ENCODE measurements around the gene HECTD2. TPM values are rescaled to one million over a fixed set of nuclear protein-coding genes. Genes with fewer than 3 reads are reported as not detected.
"Not testable (repeated sequence)": the region's sequence is repeated elsewhere in the genome, so short reads cannot be mapped to it uniquely, and the experiment has no call there.

Gene HECTD2
- total RNA-seq, 1 donor from 2014 or later, result 1.6 TPM

DNA sequence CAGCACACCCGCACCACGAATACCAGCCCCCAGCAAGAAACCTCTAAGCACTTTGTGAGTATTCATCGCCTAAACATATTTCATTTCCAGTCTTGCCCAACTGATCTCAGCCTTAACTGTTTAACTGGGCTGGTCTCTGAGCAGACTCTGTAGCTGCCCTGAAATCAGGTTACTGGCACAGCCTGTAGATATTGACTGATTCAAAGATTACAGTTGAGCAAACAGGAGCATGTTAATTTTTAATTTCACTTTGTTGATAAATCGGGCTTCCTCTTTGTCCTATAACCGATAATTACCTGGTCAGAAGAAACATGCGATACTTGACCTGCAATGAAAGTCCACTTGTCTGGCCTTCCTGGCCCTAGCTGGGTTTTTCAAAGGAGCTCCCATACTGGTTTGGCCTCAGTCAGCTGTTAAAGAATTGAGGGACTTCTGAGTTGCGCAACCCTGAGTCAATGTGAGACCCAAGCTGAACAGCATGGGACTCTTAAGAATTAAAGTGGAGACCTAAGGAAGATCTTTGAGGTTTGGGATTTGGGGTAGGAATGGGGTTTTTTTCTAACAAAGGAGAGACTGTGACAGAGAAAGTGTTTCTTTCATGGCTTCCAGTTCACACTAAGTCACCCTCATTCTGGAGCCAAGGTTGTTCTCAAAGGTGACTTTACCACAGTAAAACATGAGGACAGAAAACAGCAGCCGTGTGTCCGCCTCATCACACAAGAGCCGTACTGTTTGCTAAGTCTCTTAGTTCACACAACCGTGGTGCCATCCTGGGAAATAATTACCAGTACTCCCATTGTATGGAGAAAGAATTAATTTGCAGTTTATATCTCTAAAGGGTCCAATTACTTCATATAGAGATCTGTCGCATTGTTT lies 146.8 kb downstream of the HECTD2 start:
- H3K36me3 ChIP-seq (ENCODE audit: control insufficient read depth, insufficient read depth, low read length), result no peaks in the 10 kb centered on the region
- H3K4me3 ChIP-seq (ENCODE audit: low read depth, low read length), result no peak overlapping the region
- TF ChIP-seq, protein P1, sequence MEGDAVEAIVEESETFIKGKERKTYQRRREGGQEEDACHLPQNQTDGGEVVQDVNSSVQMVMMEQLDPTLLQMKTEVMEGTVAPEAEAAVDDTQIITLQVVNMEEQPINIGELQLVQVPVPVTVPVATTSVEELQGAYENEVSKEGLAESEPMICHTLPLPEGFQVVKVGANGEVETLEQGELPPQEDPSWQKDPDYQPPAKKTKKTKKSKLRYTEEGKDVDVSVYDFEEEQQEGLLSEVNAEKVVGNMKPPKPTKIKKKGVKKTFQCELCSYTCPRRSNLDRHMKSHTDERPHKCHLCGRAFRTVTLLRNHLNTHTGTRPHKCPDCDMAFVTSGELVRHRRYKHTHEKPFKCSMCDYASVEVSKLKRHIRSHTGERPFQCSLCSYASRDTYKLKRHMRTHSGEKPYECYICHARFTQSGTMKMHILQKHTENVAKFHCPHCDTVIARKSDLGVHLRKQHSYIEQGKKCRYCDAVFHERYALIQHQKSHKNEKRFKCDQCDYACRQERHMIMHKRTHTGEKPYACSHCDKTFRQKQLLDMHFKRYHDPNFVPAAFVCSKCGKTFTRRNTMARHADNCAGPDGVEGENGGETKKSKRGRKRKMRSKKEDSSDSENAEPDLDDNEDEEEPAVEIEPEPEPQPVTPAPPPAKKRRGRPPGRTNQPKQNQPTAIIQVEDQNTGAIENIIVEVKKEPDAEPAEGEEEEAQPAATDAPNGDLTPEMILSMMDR (IDR thresholded peaks at IDR 0.05; ENCODE audit: insufficient read depth, low read length, severe bottlenecking), result no peak
- no peaks in the 10 kb centered on the region for H3K27me3 ChIP-seq (ENCODE audit: control insufficient read depth, insufficient read depth, low read length)
- no peak for FAIRE-seq
- DNase-seq (ENCODE audit: low read depth), result peak; percentile 35

- Histone ChIP-seq H3K27me3 (ENCODE audit: control insufficient read depth, insufficient read depth, low read length) (no peaks in the 10 kb centered on the region), H3K36me3 (ENCODE audit: control insufficient read depth, insufficient read depth, low read length) (no peaks in the 10 kb centered on the region), H3K4me3 (ENCODE audit: low read depth, low read length) (no peak overlapping the region)
- DNase-seq (ENCODE audit: low read depth) (no peak), FAIRE-seq (no peak)
- TF ChIP-seq, protein P1 (IDR thresholded peaks at IDR 0.05; ENCODE audit: insufficient read depth, low read length, severe bottlenecking), result no peak
These were observed 147.5 kb downstream of the HECTD2 start for GRCh38 chr10:91557651-91558111.

DNA sequence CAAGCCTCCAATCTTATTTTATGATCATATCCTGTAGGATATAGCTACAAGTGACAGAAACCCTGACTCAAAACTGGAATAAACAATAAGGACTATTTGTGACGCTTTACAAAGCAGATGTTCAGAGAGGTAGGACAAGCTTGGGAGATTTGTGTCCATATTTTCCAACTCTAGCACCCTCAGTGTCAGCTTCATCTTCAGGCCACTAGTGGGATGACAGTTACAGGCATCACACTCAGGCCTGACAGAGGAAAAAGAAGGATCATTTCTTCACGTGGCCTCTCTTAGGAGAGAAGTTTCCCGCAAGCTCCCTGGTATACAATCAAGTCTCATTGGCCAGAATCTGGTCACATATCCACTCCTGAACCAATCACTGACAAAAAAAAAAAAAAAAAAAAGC lies 148.3 kb downstream of the HECTD2 start:
- Histone ChIP-seq H3K36me3 (ENCODE audit: control insufficient read depth, insufficient read depth, low read length) (no peaks in the 10 kb centered on the region), H3K27me3 (ENCODE audit: control insufficient read depth, insufficient read depth, low read length) (no peaks in the 10 kb centered on the region), H3K4me3 (ENCODE audit: low read depth, low read length) (no peak overlapping the region)
- FAIRE-seq (no peak), DNase-seq (ENCODE audit: low read depth) (no peak)
- TF ChIP-seq, protein P1 (IDR thresholded peaks at IDR 0.05; ENCODE audit: insufficient read depth, low read length, severe bottlenecking), result no peak

DNA sequence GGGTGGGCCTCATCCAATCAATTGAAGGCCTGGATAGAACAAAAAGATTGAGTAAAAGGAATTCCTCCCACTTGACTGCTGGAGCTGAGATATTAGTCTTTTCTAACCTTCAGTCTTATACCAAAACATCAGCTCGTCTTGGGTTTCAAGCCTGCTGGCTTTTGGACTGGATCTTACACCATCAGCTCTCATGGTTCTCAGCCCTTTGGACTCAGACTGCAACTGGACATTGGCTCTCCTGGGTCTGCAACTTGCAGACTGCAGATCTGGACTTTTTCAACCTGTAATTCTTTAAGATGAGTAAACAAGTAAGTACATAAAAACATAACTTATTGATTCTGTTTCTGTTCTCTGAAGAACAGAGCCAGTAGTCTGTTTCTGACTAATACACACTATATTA lies 149.0 kb downstream of the HECTD2 start:
- DNase-seq (ENCODE audit: low read depth), result no peak
- no peak for FAIRE-seq
- TF ChIP-seq, protein P1 (IDR thresholded peaks at IDR 0.05; ENCODE audit: insufficient read depth, low read length, severe bottlenecking), result no peak
- Histone ChIP-seq H3K36me3 (ENCODE audit: control insufficient read depth, insufficient read depth, low read length) (no peaks in the 10 kb centered on the region), H3K4me3 (ENCODE audit: low read depth, low read length) (no peak overlapping the region), H3K27me3 (ENCODE audit: control insufficient read depth, insufficient read depth, low read length) (no peaks in the 10 kb centered on the region)

- no peak for DNase-seq (ENCODE audit: low read depth)
- TF ChIP-seq, protein P1 (IDR thresholded peaks at IDR 0.05; ENCODE audit: insufficient read depth, low read length, severe bottlenecking), result no peak
- no peak for FAIRE-seq
- Histone ChIP-seq H3K36me3 (ENCODE audit: control insufficient read depth, insufficient read depth, low read length) (no peaks in the 10 kb centered on the region), H3K27me3 (ENCODE audit: control insufficient read depth, insufficient read depth, low read length) (no peaks in the 10 kb centered on the region), H3K4me3 (ENCODE audit: low read depth, low read length) (no peak overlapping the region)
These were observed 149.6 kb downstream of the HECTD2 start for GRCh38 chr10:91559750-91560149.

- not testable (repeated sequence) for FAIRE-seq; H3K4me3 ChIP-seq (ENCODE audit: low read depth, low read length)
These were observed 150.7 kb downstream of the HECTD2 start for GRCh38 chr10:91560827-91561226.

More at GRCh38 chr10:91560827-91561226, 150.7 kb downstream of the HECTD2 start:
- H3K27me3 ChIP-seq (ENCODE audit: control insufficient read depth, insufficient read depth, low read length); H3K36me3 ChIP-seq (ENCODE audit: control insufficient read depth, insufficient read depth, low read length): not testable (repeated sequence)
- peak; percentile 61 for DNase-seq (ENCODE audit: low read depth)
